T-helper 1 cell treated with Interleukin-12 subunit alpha and Interleukin-12 subunit beta and Interleukin-4 antibody, amounts not matched to agents 30 ng/mL and 1 ng/mL, for 36 hours (primary cell): ENCODE data around the gene ZNF200. TPM values are rescaled to one million over a fixed set of nuclear protein-coding genes. Genes with fewer than 3 reads are reported as not detected.
"Not testable (repeated sequence)": the region's sequence is repeated elsewhere in the genome, so short reads cannot be mapped to it uniquely, and the experiment has no call there.

Experiments
- intact Hi-C: fragments of 100-400 bp; cut with micrococcal nuclease; formaldehyde crosslinking; loops from one replicate; pipeline ENCODE4 v1.15.1; 2024
- total RNA-seq: library from RNA; stranded (reverse); gene quantifications from 2 replicates; pipeline ENCODE4 v1.2.3, GENCODE V29; 2022

The ZNF200 gene, protein sequence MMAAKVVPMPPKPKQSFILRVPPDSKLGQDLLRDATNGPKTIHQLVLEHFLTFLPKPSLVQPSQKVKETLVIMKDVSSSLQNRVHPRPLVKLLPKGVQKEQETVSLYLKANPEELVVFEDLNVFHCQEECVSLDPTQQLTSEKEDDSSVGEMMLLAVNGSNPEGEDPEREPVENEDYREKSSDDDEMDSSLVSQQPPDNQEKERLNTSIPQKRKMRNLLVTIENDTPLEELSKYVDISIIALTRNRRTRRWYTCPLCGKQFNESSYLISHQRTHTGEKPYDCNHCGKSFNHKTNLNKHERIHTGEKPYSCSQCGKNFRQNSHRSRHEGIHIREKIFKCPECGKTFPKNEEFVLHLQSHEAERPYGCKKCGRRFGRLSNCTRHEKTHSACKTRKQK
- 19.6 and 20.1 TPM in 2 replicates for total RNA-seq

DNA sequence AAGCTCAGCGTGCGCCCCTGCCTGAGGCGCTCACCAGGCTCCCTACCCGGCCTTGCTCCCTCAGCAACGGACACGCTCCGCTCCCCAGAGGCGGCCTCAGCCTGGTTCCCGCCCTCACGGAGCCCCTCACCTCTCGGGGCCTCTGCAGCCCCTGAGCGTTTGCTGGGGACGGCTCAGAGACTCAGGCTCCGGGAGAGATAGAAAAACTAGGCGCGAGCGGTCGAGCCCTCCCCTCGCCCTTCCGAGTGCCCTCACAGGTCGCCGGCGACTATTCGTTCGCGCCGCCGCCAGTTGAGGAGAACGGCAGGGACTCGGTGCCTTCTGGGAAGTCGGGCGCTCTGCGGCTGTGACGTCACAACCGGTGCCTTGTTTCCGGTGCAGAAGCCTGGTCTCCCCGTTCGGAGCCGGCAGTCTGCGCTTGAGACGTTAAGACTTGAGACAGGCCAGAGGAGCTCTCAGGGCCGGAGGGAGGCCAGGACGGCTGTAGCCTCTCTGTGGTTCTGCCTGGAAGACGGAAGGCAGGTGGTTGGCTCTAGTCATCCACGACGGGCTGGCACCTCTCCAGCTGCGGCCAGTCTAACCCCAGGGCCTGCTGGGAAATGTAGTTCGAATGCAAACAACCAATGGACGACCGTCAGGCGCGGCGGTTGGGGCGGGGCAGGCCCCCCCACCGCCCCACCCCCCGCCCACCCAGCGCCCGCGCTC lies at the start of gene ZNF200:
TSS of gene ZNF200 (minus strand) at position 302 of the 705 bp plus-strand sequence. CDS start 1,403 bp downstream, outside the sequence.
- intact Hi-C loops, result loop anchor here (1.0 to 5.0 kb wide), 8 partner anchors 20 to 265 kb away; partner anchors contain the start of genes OR1F1, TIGD7, ZNF174 and ZNF263

DNA sequence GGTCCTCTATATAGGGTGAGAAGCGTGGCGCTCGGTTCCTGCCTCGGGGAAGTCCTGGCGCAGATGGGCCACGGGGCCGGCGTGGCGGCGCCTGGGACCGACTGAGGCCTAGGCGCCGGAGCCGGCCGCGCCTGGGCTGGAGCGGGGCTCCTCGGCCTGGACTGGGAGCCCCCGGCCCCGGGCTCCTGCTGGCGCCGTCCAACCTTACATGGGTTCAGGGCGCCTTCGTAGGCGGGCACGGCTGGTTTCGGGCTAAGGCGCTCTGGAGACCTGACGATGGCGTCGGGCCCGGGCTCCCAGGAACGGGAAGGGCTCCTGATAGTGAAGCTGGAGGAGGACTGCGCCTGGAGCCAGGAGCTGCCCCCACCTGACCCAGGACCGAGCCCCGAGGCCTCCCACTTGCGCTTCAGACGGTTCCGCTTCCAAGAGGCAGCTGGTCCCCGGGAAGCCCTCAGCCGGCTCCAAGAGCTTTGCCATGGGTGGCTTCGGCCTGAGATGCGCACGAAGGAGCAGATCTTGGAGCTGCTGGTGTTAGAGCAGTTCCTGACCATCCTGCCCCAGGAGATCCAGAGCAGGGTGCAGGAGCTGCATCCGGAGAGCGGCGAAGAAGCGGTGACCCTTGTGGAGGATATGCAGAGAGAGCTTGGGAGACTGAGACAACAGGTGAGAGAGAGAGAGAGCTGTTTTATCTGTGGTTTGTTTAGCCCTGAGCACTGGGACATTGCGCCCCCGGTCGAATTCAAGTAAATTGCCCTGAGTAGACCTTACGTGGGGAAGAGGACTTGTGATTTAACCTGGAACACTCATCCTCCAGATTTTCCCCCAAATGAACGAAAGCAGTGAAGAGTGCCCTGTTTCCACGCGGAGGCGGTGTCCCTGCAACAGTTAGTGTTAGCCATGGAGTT lies 48.8 kb upstream of the ZNF200 start:
- intact Hi-C loops, result loop anchor here (1.0 to 5.0 kb wide), 10 partner anchors 22 to 328 kb away; partner anchors contain the start of genes OR1F1, SLX4, THOC6 and TIGD7

DNA sequence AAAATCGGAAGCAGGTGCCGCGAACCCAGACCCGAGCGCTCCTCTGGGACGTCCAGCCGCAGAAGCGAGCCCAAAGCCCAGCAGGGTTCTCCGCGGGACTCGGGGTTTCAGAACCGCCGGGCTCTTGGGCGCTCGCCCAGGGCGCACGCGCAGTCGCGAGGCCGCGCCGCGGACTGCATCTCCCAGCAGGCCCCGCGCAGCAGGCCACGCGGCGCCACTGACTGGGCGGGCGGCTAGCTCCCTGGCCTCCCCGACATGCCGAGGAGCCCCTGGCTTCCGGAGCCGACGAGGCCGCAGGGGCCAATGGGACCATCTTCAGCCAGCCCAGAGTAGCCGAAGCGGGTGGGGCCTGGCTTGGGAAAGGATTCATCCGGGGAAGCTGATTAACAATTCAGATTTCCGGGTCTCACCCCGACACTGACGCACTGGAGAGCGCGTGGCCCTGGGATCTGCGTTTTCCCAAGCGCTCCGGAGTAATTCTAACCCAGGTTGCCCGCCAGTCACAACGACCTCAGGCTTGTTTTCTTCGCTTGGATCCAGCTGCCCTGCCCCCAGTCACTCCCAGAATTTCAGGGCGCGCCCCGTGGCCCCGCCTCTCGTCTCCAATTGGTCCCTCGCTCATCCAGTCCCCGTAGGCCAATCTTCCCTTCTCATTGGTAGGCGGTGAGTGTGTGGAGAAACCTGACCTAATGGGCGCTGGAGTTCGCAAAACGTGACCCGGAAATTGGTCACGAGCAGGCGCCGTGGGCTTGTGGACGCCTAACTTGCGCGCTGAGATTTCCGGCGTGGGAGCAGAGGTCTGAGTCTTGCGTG lies 48.0 kb upstream of the ZNF200 start, which contains the start of gene ZNF263:
TSS of gene ZNF263 (plus strand) at position 762 of the 813 bp plus-strand sequence. CDS start 328 bp downstream, outside the sequence.
- intact Hi-C loops, result loop anchor here (1.0 to 5.0 kb wide), 12 partner anchors 19 to 328 kb away; partner anchors contain the start of genes OR1F1, SLX4, THOC6 and TIGD7

DNA sequence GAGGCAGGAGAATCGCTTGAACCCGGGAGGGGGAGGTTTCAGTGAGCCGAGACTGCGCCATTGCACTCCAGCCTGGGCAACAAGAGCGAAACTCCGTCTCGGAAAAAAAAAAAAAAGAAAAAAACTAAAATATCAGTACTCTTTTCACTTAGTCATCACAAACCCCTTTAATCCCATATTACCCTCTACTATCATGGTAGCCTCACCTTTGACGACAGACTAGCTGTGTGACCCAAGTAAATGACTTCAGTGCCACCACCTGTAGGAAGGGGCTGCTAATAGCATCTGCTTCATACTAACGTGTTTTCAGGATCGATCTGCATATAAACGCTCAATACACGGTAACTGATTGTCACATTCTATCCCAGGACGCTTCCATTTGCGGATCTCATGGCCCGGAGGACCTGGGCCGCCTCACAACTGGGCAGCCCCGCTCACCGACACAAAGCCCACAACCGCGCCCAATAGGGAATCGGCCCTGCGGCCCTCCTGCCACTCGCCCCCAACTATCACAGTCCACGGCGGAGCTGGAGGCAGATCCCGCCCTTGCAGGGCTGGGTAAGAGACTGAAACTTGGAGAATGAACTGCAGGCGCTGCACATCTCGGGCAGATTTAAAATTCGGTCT lies 47.3 kb upstream of the ZNF200 start:
- intact Hi-C loops, result loop anchor here (1.0 to 5.0 kb wide), 6 partner anchors 18 to 257 kb away; partner anchors contain the start of genes OR1F1 and THOC6

DNA sequence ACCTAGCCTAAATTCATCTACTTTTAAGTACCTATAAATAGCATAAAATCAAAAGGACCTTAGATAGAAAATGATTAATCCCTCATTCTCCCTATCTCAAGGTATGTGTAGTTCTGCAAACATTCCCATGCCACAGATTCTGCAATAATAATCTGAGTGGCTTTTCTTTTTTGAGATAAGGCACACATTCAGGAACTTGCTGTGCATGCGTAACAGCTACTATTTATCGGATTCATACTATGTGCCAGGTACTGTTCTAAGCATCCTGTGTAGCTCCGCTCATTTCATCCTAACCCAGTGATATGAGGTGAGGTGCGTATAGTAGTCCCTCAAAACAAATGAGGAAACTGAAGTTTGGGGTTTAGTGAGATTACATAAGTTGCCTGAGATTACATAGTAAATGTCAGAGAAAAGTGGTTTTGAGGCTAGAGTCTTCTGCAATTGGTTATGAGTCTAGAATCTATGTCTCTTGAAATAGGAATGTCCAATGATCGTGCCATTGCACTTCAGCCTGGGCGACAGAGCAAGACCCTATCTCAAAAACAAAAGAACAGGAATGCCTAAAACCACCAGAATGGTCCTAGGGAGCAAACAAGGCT lies 46.4 kb upstream of the ZNF200 start:
- intact Hi-C loops, result loop anchor here (5.0 kb wide), 1 partner anchor 64 kb away; no protein-coding TSS in a partner anchor

DNA sequence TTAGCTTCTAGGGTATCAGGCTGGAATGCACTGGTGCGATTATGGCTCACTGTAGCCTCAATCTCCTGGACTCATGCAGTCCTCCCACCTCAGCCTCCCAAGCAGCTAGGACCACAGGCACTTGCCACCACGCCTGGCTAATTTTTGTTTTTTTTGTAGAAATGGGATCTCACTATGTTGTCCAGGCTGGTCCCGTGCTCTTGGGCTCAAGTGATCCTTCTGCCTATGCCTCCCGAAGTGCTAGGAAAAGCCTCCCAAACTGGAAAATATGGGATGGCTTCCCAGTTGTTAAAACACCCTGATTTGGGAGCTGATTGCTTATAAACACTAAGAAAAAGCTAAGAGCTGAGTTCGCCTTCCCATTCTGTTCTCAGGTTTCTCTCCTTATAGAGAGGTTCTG lies 41.7 kb upstream of the ZNF200 start:
- intact Hi-C loops, result no loop called here

DNA sequence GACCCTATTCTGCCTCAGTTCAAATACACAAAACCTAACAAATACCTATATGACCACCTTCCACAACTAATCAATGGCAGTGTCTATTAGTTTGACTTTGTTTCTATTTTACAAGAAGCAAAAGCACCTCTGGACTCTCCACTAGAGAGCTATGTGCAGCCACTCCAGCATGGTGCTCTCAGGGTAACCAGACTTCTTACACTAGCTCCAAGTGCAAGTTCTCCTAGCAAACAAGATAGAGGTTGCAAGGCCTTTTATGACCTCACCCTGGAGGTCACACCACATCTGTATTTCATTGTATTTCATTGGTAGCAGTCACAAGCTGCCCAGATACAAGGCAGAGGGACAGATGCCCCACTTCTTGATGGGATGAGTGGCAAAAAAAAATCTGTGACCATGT lies 40.0 kb upstream of the ZNF200 start:
- intact Hi-C loops, result no loop called here

DNA sequence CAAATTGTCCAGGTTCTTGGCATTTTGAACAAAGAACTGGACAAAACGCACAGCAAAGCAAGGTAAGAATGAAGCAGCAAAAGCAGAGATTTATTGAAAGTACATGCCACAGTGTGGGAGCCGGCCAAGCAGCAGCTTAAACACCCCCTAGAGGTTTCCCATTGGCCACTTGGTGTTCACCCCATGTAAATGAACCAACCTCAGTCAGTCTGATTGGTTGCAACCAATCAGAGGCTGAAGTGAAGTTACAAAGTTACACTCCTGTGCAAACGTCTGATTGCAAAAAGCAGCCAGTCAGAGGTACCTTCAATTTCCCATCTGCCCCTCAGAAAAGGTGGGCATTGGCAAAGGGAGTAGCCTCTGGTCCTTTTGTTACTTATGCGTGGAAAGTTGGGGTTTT lies 39.5 kb upstream of the ZNF200 start:
- intact Hi-C loops, result no loop called here

DNA sequence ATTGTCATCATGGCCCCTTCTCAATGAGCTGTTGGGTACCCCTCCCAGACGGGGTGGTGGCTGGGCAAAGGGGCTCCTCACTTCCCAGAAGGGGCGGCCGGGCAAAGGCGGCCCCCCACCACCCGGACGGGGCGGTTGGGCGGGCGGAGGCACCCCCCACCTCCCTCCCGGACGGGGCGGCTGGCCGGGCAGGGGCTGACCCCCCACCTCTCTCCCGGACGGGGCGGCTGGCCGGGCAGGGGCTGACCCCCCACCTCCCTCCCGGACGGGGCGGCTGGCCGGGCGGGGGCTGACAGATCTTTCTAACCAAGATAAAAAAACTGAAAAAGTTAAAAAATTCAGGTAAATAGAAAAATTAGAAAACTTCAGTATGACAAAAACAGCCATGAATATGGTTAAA lies 36.3 kb upstream of the ZNF200 start:
- intact Hi-C loops, result not testable (repeated sequence)

DNA sequence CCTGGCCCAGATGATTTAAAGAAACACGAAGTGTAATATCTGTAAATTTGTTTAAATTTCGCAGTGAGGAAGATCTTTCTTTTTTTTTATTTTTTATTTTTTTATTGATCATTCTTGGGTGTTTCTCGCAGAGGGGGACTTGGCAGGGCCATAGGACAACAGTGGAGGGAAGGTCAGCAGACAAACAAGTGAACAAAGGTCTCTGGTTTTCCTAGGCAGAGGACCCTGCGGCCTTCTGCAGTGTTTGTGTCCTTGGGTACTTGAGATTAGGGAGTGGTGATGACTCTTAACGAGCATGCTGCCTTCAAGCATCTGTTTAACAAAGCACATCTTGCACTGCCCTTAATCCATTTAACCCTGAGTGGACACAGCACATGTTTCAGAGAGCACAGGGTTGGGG lies 35.8 kb upstream of the ZNF200 start:
- intact Hi-C loops, result not testable (repeated sequence)

DNA sequence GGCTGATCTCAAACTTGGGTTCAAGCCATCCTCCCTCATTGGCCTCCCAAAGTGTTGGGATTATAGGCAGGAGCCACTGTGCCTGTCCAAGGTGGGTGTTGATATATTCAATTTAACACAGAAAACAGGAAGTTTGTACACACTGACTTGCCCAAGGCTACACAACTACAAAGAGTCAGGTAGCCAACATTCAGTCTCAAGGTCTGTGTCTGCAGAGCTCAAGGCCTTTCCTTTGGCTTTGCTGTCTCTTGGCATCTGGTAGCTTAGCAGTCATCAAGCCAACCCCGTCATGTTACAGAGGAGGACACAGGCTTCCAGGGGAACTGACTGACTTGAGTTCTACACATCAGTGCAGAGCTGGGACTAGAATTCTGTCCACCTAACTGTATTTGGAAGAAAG lies 33.3 kb upstream of the ZNF200 start:
- intact Hi-C loops, result no loop called here

DNA sequence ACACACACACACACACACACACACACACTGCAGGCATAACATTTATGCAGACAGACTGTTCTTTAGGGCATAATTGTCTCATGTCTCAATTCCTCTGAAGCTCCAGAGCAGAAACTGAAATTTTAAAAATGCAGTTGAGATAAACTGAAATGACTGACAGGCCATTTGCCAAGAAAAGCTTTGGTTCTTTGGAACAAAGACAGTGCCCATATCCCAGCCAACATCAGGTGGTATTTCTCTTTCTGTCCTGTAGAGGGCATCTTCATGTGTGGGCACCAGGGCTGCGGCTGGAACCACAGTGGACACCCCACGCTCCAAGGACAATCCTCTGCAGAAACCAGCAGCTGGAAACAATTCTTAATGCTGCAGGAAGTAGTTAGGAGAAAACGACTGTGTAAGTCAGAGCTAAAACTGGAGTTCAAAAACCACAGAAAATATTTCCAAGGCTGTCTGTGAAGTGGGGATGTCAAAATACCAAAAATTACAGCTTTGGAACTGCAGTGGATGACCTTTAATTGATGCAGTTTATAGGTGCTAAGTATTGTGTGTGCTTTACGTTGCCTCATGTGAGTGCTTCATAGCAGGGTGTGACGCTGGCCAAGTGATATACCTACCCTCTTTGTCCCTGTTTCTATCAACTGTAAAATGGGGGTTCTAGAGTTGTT lies 32.0 kb upstream of the ZNF200 start:
- intact Hi-C loops, result no loop called here

DNA sequence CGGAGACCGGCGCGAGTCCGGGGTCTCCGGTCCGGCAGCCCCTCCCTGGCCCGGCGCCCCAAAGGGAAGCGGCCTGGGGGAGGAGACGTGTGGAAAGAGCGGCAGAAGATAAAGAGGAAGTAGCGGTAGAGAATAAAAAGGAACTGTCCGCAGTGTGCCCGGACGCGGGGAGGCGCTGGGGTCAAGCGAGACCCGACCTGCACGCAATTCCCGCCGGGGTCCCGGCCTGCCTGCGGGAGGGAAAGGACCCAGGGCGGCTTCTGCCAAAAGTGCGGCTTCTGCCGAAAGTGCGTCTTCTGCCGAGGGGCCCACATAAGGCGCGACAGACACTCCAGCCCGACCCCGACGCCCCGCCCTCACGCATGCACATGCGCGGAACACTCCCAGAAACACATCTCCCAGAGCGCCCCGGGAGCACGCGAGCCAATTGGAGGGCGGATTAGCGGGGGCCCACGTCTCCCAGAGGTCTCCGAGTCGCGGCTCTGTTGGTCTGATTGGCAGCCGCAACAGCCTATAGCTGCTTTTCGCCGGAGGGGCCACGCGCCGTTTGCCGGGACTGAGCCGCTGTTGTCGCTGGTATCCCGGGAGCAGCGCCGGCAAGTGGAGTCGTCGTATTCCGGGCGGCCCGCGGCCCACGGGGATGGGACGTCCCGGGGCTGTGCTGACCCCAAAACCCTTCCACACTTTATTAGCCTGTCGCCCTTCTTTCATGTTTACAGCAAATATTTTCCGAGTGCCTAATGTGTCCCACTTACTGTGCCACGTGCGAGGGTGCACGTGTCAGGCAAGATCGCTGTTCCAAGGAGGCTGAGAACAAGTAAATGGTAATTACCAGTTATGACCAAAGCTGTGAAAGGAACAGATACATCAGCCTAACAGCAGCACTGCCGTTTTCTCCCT lies 29.4 kb upstream of the ZNF200 start:
- intact Hi-C loops, result loop anchor here (1.0 to 5.0 kb wide), 9 partner anchors 18 to 242 kb away; partner anchors contain the start of genes HCFC1R1, NAA60, OR1F1 and THOC6

DNA sequence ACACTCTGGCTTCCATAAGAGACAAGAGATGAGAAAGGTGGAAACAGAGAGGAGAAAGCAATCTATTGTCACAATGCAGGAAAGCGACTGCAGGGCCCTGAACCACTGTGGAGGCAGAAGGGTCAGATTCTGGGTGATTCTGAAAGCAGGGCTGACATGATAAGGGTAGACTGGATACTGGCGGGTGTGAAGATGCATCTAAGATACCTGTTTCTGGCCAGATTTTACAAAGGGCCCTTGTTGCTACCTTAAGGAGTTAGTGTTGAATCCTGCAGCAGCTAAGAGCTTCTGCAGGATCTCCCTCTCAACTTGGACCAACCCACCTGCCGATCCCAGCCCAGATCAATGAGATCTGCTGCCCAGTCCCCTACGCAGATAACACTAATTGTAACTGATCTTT lies 27.6 kb upstream of the ZNF200 start:
- intact Hi-C loops, result loop anchor here (5.0 kb wide), 3 partner anchors 75 to 240 kb away; partner anchors contain the start of genes HCFC1R1, NAA60, OR1F1 and THOC6

DNA sequence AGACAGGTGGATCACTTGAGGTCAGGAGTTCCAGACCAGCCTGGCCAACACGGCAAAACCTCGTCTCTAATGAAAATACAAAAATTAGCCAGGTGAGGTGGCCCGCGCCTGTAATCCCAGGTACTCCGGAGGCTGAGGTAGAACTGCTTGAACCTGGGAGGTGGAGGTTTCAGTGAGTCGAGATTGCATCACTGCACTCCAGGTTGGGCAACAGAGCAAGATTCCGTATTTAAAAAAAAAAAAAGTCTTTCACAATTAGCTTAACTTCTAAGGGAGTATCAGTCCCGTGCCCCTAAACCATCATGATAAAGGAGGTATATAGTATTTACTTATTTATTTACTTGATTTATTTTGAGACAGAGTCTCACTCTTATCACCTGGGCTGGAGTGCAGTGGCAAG lies 24.9 kb upstream of the ZNF200 start:
- intact Hi-C loops, result loop anchor here (5.0 kb wide), 3 partner anchors 73 to 238 kb away; partner anchors contain the start of genes HCFC1R1, NAA60, OR1F1 and THOC6

DNA sequence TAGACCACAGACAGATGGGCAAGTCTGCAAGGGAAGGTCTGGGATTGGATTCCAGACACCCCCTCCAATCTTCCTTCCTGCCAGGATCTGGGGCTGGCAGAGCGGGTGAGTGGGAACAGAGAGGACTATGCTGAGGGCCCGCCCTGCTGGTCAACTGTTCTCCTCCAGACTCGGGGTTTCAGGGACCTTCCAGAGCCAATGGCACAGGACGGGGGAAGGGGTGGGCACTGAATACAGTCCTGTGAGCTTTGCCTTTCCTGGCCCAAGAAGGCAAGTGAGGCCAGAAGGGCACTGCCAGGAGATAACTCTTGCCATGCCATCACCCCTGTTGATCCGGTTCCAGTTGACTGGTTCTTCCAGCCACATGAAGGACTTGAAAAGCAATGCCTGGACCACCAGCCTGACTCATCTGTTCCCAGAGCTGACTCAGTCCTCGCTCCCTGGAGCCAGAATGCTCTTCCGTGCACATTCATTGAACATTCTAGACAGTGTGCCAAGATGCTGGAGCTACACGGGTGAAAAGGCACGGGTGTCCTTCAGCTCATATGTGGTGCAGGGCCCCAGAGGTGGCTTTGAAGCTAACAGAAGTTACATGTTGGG lies 22.0 kb upstream of the ZNF200 start:
- intact Hi-C loops, result no loop called here
